ENCODE results near the gene RFPL2.

- TF ChIP-seq CTCF (IDR thresholded peaks at IDR 0.05; ENCODE audit: insufficient read depth, low read depth, low read length) (no peak), EZH2 (IDR thresholded peaks at IDR 0.05; ENCODE audit: insufficient read depth, low read length) (no peak)
Measured at GRCh38 chr22:32158712-32159533, 46.0 kb downstream of the RFPL2 start, which contains the start of gene C22orf42.

Measured in astrocyte (in vitro differentiated cells and primary cell).